Neutrophil (primary cell): ENCODE measurements around the gene INO80C.

Experiments
- H3K27ac ChIP-seq: fragments of 200-600 bp; sonication (generic); 2 replicates; pipeline ENCODE4 v1.5.1; 2016; ENCODE audit warnings: mild to moderate bottlenecking, moderate library complexity
- H3K27me3 ChIP-seq: fragments of 200-600 bp; sonication (generic); 2 replicates; pipeline ENCODE4 v1.6.0; 2016; ENCODE audit warnings: mild to moderate bottlenecking
- H3K36me3 ChIP-seq: fragments of 200-600 bp; sonication (generic); 2 replicates; pipeline ENCODE4 v1.5.1; 2017
- H3K4me1 ChIP-seq, 2 experiments: fragments of 200-600 bp in 1 of 2; sonication (generic) in 1 of 2; 1 replicate in 1 of 2; 2 replicates in 1 of 2; pipeline versions ENCODE4 v1.5.1 to v1.6.1; 2013 to 2016; ENCODE audit warnings: low read depth in 1 of 2, low read length in 1 of 2, mild to moderate bottlenecking in 1 of 2, moderate library complexity in 1 of 2; ENCODE audit not compliant: control insufficient read depth in 1 of 2, insufficient read depth in 1 of 2
- H3K4me3 ChIP-seq, 2 experiments: fragments of 200-600 bp in 1 of 2; sonication (generic) in 1 of 2; 1 replicate in 1 of 2; 2 replicates in 1 of 2; pipeline ENCODE4 v1.5.1; 2013 to 2016; ENCODE audit warnings: low read depth in 1 of 2, low read length in 1 of 2, mild to moderate bottlenecking in 1 of 2, moderate library complexity in 1 of 2
- H3K9me3 ChIP-seq: fragments of 200-600 bp; sonication (generic); 2 replicates; pipeline ENCODE4 v1.5.1; 2016
- TF ChIP-seq, protein P1 (sequence below): fragments of 200-600 bp; sonication (generic); IDR thresholded peaks from 2 replicates; pipeline ENCODE4 v1.5.1; 2016; ENCODE audit warnings: antibody characterized with exemption

The INO80C gene

GRCh38 chr18:35515460-35516130 lies 17.8 kb upstream of the INO80C start:
- TF ChIP-seq, protein P1, sequence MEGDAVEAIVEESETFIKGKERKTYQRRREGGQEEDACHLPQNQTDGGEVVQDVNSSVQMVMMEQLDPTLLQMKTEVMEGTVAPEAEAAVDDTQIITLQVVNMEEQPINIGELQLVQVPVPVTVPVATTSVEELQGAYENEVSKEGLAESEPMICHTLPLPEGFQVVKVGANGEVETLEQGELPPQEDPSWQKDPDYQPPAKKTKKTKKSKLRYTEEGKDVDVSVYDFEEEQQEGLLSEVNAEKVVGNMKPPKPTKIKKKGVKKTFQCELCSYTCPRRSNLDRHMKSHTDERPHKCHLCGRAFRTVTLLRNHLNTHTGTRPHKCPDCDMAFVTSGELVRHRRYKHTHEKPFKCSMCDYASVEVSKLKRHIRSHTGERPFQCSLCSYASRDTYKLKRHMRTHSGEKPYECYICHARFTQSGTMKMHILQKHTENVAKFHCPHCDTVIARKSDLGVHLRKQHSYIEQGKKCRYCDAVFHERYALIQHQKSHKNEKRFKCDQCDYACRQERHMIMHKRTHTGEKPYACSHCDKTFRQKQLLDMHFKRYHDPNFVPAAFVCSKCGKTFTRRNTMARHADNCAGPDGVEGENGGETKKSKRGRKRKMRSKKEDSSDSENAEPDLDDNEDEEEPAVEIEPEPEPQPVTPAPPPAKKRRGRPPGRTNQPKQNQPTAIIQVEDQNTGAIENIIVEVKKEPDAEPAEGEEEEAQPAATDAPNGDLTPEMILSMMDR, result no peak
- no peaks in the 10 kb centered on the region for H3K9me3 ChIP-seq
- no peaks in the 10 kb centered on the region for H3K27me3 ChIP-seq

DNA sequence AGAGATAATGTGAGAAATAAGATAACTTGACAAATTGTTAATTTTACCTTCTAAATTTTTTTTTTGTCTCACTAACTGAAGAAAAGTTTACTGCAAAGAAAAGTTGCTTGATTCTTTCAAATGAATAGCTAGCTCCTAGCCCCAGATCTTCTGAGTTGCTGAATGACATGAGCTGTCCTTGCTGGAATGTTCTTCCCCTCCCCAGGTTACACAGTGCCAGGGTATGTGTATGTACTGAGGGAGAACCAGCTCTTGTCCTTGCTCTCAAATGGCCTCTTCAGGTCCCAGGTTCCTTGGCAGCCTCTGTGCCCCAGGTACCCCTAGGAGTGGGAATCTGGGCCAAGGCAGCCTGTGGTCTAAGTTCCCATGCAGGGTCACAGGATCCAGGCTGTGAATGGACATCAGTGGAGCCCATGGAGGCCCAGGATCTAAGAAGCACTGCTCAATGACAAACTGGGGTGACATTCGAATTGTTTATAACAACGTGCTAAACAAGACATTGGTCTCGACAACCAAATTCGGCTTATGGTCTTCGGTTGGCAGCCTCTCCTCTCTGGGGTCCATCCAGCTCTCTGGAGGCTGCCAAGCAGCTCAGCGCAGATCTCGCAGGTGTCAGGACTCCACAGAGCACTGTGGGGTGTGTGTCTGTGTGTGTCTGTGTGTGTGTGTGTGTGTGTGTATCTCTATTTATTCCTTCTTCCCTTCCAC lies 17.1 kb upstream of the INO80C start:
- no peaks in the 10 kb centered on the region for H3K4me1 ChIP-seq
- TF ChIP-seq, protein P1, result no peak
- no peaks in the 10 kb centered on the region for H3K36me3 ChIP-seq
- no peaks in the 10 kb centered on the region for H3K9me3 ChIP-seq
- H3K4me3 ChIP-seq, result no peak overlapping the region
- H3K27ac ChIP-seq, result no peak overlapping the region
- H3K27me3 ChIP-seq, result no peaks in the 10 kb centered on the region

More at GRCh38 chr18:35515460-35516130, 17.8 kb upstream of the INO80C start:
- H3K27ac ChIP-seq, result no peak overlapping the region
- no peaks in the 10 kb centered on the region for H3K36me3 ChIP-seq
- no peak overlapping the region for H3K4me3 ChIP-seq
- no peaks in the 10 kb centered on the region for H3K4me1 ChIP-seq

DNA sequence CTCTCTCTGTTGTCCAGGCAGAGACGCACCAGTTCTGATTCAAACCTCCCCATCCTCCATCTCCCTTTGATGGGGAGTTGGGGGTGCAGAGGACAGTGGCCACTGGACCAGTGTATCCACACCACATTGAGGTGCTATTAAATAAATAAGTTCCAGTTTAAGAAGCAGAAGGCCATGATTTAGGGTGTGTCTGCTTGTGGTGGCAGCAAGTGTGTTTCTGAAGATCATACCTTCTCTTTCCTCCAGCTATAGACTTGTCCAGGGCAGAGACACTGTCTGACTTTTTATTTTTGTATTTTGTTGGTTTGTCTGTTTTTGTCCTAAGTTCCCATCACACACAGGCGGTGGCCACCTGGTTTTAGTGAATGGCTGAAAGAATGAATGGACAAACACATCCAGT lies 16.5 kb upstream of the INO80C start:
- H3K4me3 ChIP-seq, result no peak overlapping the region
- no peak overlapping the region for H3K27ac ChIP-seq
- H3K9me3 ChIP-seq, result no peaks in the 10 kb centered on the region
- H3K27me3 ChIP-seq, result no peaks in the 10 kb centered on the region
- TF ChIP-seq, protein P1, result no peak
- no peaks in the 10 kb centered on the region for H3K36me3 ChIP-seq
- H3K4me1 ChIP-seq, result no peaks in the 10 kb centered on the region

DNA sequence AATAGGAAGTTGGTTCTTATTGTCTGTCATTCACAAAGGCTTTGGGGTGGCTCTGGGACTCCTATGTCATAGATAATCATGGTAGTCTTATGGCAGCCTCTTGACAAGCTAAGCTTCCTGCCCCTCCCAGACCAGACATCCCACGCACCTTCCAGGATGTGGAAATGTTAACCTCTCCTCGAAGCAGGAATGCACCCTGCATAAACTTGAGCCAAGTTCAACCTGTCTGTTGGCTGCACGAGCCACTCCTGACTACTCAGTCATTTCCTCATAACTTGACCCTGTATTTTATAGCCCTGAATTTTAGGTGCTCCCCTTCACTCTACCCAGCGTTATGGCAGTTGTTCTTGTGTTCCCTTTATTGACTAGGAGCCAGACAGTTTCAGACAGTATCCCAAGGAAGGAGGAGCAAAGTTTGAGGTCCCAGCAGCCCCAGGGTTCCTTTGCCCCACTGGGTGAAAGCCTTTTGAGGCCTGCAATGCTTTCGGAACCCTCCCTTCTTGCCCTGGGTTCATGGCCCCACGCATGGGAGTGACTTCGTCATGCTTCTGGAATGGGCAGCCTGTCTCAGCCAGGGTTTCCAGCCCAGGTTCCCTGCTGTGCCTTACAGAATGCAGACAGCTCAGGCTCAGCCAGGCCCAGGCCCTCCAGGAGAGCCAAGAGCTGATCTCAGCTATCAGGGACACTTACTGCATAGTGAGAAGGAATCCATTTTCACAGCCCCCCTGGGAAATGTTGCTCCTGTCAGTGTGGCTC lies 15.6 kb upstream of the INO80C start:
- TF ChIP-seq, protein P1, result no peak
- H3K9me3 ChIP-seq, result no peaks in the 10 kb centered on the region
- no peaks in the 10 kb centered on the region for H3K36me3 ChIP-seq
- no peak overlapping the region for H3K27ac ChIP-seq
- no peaks in the 10 kb centered on the region for H3K27me3 ChIP-seq
- H3K4me3 ChIP-seq, result no peak overlapping the region
- no peaks in the 10 kb centered on the region for H3K4me1 ChIP-seq

- TF ChIP-seq, protein P1, result no peak
- Histone ChIP-seq H3K27me3 (no peaks in the 10 kb centered on the region), H3K9me3 (no peaks in the 10 kb centered on the region), H3K36me3 (no peaks in the 10 kb centered on the region), H3K4me3 (no peak overlapping the region), H3K4me1 (peaks cover 5 to 6% of the 10 kb centered on the region in 2 experiments), H3K27ac (no peak overlapping the region)
These were observed 15.0 kb upstream of the INO80C start for GRCh38 chr18:35512761-35513160.
